Liver (tissue), 3 donors: ENCODE data around the gene ALDH3B2.

Source experiments
- CTCF ChIP-seq: fragments of 150-350 bp; IDR thresholded peaks from 2 replicates; pipeline ENCODE4 v1.5.1; 2017; ENCODE audit warnings: improper control_type of control experiment, low read depth, low read length; ENCODE audit not compliant: missing input control
- MAX ChIP-seq: IDR thresholded peaks from 2 replicates; pipeline ENCODE4 v1.6.1; 2016; ENCODE audit warnings: antibody characterized with exemption
- RAD21 ChIP-seq, 2 donors: IDR thresholded peaks; 2 replicates each; pipeline ENCODE4 v1.6.1; 2016; ENCODE audit warnings: antibody characterized with exemption in 2 of 2, mild to moderate bottlenecking in 2 of 2
- REST ChIP-seq: IDR thresholded peaks from 2 replicates; pipeline ENCODE4 v1.6.1; 2016; ENCODE audit warnings: antibody characterized with exemption, mild to moderate bottlenecking
- TAF1 ChIP-seq: conservative IDR thresholded peaks from 2 replicates; pipeline ENCODE4 v1.6.1; 2016; ENCODE audit warnings: antibody characterized with exemption, mild to moderate bottlenecking
- YY1 ChIP-seq: IDR thresholded peaks from 2 replicates; pipeline ENCODE4 v1.6.1; 2016; ENCODE audit warnings: antibody characterized with exemption, mild to moderate bottlenecking
- TF ChIP-seq, protein P1 (sequence below): IDR thresholded peaks from 2 replicates; pipeline ENCODE4 v1.6.1; 2016; ENCODE audit warnings: antibody characterized with exemption
- donor health status: healthy.
- donor health status: healthy.

- TF ChIP-seq TAF1 (no peak), CTCF (no peak), REST (no peak), RAD21 (IDR thresholded peaks at IDR 0.05) (no peak), MAX (no peak), YY1 (no peak)
- TF ChIP-seq, protein P1, sequence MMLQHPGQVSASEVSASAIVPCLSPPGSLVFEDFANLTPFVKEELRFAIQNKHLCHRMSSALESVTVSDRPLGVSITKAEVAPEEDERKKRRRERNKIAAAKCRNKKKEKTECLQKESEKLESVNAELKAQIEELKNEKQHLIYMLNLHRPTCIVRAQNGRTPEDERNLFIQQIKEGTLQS = no peak
These were observed 42.6 kb downstream of the ALDH3B2 start for GRCh38 chr11:67631853-67632174.
